HT-29 (cell line): ENCODE measurements around the gene MED14. TPM values are rescaled to one million over a fixed set of nuclear protein-coding genes. Genes with fewer than 3 reads are reported as not detected.

ENCODE experiments used
- DNase-seq: peaks from one replicate; pipeline ENCODE4 v3.0.0-alpha.2; 2015; ENCODE audit warnings: low spot score
- total RNA-seq: library from RNA; depleted of rRNA; stranded (reverse); fragments of >200 nt; shearing (Covaris generic); gene quantifications from 2 replicates; pipeline ENCODE4 v1.2.3, GENCODE V29; 2014

MED14 gene
- total RNA-seq, 1 experiment from 2014 or later: 12.8 TPM

- DNase-seq: no peak
These were observed 5.5 kb downstream of the MED14 start for GRCh38 chrX:40729598-40730584.

DNA sequence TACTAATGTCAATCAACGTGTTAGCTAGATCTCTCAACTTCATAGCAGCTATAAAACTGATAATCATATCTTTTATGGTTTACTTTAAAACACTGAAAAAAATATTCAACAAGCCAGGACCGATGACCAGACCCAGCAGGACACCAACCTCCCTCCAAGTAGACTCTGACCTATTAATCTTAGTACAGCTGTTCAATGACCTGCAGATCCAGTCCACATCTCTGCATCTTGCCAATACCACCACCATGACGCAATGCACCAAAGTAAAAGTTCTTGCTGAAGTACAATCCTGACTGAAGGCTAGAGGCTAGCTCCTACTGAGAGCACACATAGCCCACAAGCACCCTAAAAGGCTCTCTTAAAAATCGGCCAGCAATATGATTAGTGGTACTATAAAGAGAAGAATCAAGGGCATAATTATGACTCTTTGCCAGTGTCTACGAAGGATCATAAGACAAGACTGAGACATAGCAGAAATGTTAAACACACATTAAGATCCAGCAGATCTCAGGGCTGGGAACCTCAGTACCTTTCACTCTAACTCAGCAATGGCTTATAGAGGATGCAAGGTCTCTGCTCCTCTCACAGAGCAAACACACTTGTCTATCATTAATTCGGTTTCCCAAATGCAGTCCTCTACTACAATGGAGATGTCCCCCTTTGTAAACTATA, 7.6 kb downstream of the MED14 start:
- no peak for DNase-seq

- no peak for DNase-seq
These were observed 8.2 kb downstream of the MED14 start for GRCh38 chrX:40727093-40727492.

GRCh38 chrX:40722930-40723329, 12.4 kb downstream of the MED14 start:
- no peak for DNase-seq

GRCh38 chrX:40721489-40722106, 13.7 kb downstream of the MED14 start:
- DNase-seq: no peak

DNA sequence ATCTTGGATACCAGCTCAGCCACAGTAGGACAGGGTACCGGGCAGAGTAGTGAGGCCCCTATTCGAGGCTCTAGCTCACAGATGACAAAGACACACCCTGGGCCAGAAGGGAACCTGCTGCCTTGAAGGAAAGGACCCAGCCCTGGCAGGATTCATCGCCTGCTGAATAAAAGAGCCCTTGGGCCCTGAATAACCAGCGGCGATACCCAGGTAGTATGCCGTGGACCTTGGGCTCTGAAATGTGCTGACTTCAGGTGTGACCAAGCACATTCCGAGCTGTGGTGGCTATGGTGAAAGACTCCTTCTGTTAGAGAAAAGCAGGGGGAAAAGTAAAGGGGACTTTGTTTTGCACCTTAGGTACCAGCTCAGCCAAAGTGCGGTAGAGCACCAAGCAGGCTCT, 14.6 kb downstream of the MED14 start:
- DNase-seq: no peak

GRCh38 chrX:40720339-40720738, 15.0 kb downstream of the MED14 start:
- DNase-seq: no peak

GRCh38 chrX:40719731-40720130, 15.6 kb downstream of the MED14 start:
- no peak for DNase-seq

DNA sequence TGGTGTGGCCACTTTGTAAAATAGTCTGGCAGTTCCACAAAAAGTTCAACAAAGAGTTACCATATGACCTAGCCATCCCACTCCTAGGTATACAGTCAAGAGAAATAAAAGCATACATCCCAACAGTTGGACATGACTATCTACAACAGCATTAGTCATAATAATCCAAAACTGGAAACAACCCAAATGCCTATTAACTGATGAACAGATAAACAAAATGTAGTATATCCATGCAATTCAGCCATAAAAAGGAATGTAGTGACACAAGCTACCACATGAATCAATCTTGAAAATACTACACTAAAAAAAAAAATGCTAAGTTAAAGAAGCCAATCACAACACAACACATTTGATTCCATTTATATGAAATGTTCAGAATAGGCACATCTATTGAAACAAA, 16.1 kb downstream of the MED14 start:
- no peak for DNase-seq

GRCh38 chrX:40709395-40709794, 25.9 kb downstream of the MED14 start:
- DNase-seq: no peak

- DNase-seq: no peak
These were observed 29.6 kb downstream of the MED14 start for GRCh38 chrX:40705658-40706312.

DNA sequence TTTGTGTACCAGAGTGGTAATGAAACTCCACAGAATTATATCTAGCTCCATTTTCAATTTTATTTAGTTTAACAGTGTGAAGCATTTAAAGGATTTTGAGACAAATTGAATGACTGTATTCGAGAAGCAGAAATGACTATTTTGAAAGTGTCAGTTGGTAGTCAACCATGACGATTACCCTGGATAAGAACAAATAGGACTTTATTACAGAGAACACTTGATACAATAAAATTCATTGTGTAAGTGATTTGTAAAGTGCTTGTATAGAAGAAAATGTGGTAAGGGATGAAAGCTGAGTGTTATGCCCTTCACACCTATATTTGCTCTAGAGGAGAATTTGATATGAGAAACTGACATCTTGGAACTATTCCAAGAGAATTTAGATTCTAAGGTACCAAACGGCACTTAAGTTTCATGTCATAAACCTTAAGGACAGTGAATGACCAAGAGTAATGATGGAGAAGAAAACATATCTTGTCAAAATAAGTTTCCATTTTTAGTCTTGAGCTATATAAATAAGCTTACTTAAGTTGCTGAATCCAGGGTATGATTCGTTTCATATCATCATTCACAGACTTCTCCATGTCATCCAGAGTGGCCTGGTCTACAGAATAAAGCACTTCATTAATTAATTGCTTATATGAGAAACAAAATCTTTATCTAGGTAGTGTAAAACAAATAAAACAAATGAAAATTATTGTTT, 34.6 kb downstream of the MED14 start:
- DNase-seq: no peak

- DNase-seq: no peak
These were observed 36.5 kb downstream of the MED14 start for GRCh38 chrX:40698851-40699250.

- no peak for DNase-seq
These were observed 40.5 kb downstream of the MED14 start for GRCh38 chrX:40694802-40695201.

GRCh38 chrX:40688929-40689328, 46.4 kb downstream of the MED14 start:
- DNase-seq: no peak

- DNase-seq: no peak
These were observed 48.2 kb downstream of the MED14 start for GRCh38 chrX:40687169-40687568.

- no peak for DNase-seq
These were observed 49.9 kb downstream of the MED14 start for GRCh38 chrX:40685362-40685918.

GRCh38 chrX:40684092-40684491, 51.2 kb downstream of the MED14 start:
- no peak for DNase-seq

- DNase-seq: no peak
These were observed 52.1 kb downstream of the MED14 start for GRCh38 chrX:40683245-40683644.

- no peak for DNase-seq
These were observed 64.2 kb downstream of the MED14 start for GRCh38 chrX:40671126-40671525.
